ENCODE measurements around the gene TESK1. TPM values are rescaled to one million over a fixed set of nuclear protein-coding genes. Genes with fewer than 3 reads are reported as not detected.

TESK1 gene
- total RNA-seq, 4 donors from 2014 or later: 11.9 to 69.2 (median 45.8) TPM

- intact Hi-C loops (cut with DNase I; ENCODE audit: low total_unique reads): no loop called here
- H3K4me3 ChIP-seq: no peak overlapping the region
- 93 to 100% methylated on average over 1 to 6 of the region's 6 CpGs for WGBS, 2 donors (ENCODE audit: low coverage in 1 of 2)
- DNase-seq: no peak
- in situ Hi-C loops (cut with MboI; ENCODE audit: low pct_ligation_motif_present in 1 of 4, low pct_unique_long_range_greater_than_20kb in 1 of 4, low sequenced_read_pairs in 3 of 4): loop anchor here in 1 of 4 donors (25.0 kb wide), 1 partner anchor 449 kb away; the partner anchor contains the start of genes ATOSB and STOML2
- no peaks in the 10 kb centered on the region for H3K27me3 ChIP-seq
- H3K9me3 ChIP-seq: no peaks in the 10 kb centered on the region
- no peaks in the 10 kb centered on the region for H3K36me3 ChIP-seq
- peaks cover 0 to 15% (median 9%) of the 10 kb centered on the region in 4 donors for H3K4me1 ChIP-seq
- no peak overlapping the region for H3K27ac ChIP-seq
- TF ChIP-seq CTCF (IDR thresholded peaks at IDR 0.05) (no peak), POLR2A (IDR thresholded peaks at IDR 0.05) (no peak), EP300 (IDR thresholded peaks at IDR 0.05; ENCODE audit: low read depth) (no peak), POLR2AphosphoS5 (IDR thresholded peaks at IDR 0.05) (no peak)
These were observed 43.4 kb upstream of the TESK1 start for GRCh38 chr9:35561468-35562261.

- H3K4me3 ChIP-seq: no peak overlapping the region
- intact Hi-C loops (cut with DNase I; ENCODE audit: low total_unique reads): no loop called here
- no peaks in the 10 kb centered on the region for H3K27me3 ChIP-seq
- no peaks in the 10 kb centered on the region for H3K36me3 ChIP-seq
- H3K27ac ChIP-seq: peak overlapping the region; percentile 22 to 74 (median 58)
- H3K9me3 ChIP-seq: no peaks in the 10 kb centered on the region
- TF ChIP-seq EP300 (IDR thresholded peaks at IDR 0.05; ENCODE audit: low read depth): no peak
- no peak for TF ChIP-seq POLR2A (IDR thresholded peaks at IDR 0.05)
- no peak for TF ChIP-seq CTCF (IDR thresholded peaks at IDR 0.05)
- TF ChIP-seq POLR2AphosphoS5 (IDR thresholded peaks at IDR 0.05): no peak
- 69 to 82% methylated on average over 5 to 20 of the region's 20 CpGs for WGBS, 2 donors (ENCODE audit: low coverage in 1 of 2)
- H3K4me1 ChIP-seq: peaks cover 0 to 15% (median 9%) of the 10 kb centered on the region in 4 donors
- no peak for DNase-seq
- in situ Hi-C loops (cut with MboI; ENCODE audit: low pct_ligation_motif_present in 1 of 4, low pct_unique_long_range_greater_than_20kb in 1 of 4, low sequenced_read_pairs in 3 of 4): loop anchor here in 1 of 4 donors (25.0 kb wide), 1 partner anchor 451 kb away; the partner anchor contains the start of genes ATOSB and STOML2
These were observed 41.9 kb upstream of the TESK1 start for GRCh38 chr9:35562895-35563780.

- Histone ChIP-seq H3K36me3 (no peaks in the 10 kb centered on the region), H3K4me1 (peaks cover 0 to 15% (median 9%) of the 10 kb centered on the region in 4 donors), H3K27me3 (no peaks in the 10 kb centered on the region), H3K27ac (peak overlapping the region; percentile 22 to 74 (median 58)), H3K9me3 (no peaks in the 10 kb centered on the region), H3K4me3 (no peak overlapping the region)
- no peak for TF ChIP-seq CTCF (IDR thresholded peaks at IDR 0.05)
- TF ChIP-seq EP300 (IDR thresholded peaks at IDR 0.05; ENCODE audit: low read depth): no peak
- no peak for TF ChIP-seq POLR2A (IDR thresholded peaks at IDR 0.05)
- TF ChIP-seq POLR2AphosphoS5 (IDR thresholded peaks at IDR 0.05): no peak
- WGBS, 2 donors (ENCODE audit: low coverage in 1 of 2): 62 to 72% methylated on average over 9 to 14 of the region's 14 CpGs
- DNase-seq: no peak
- intact Hi-C loops (cut with DNase I; ENCODE audit: low total_unique reads): no loop called here
- in situ Hi-C loops (cut with MboI; ENCODE audit: low pct_ligation_motif_present in 1 of 4, low pct_unique_long_range_greater_than_20kb in 1 of 4, low sequenced_read_pairs in 3 of 4): loop anchor here in 1 of 4 donors (25.0 kb wide), 1 partner anchor 451 kb away; the partner anchor contains the start of genes ATOSB and STOML2
These were observed 41.3 kb upstream of the TESK1 start for GRCh38 chr9:35563791-35564197.

- 80 to 85% methylated on average over 3 to 7 of the region's 7 CpGs for WGBS, 2 donors (ENCODE audit: low coverage in 1 of 2)
- Histone ChIP-seq H3K4me1 (peaks cover 0 to 15% (median 9%) of the 10 kb centered on the region in 4 donors), H3K36me3 (no peaks in the 10 kb centered on the region), H3K27me3 (no peaks in the 10 kb centered on the region), H3K9me3 (no peaks in the 10 kb centered on the region), H3K27ac (peak overlapping the region in 2 of 4 donors; percentile 48 to 69), H3K4me3 (no peak overlapping the region)
- intact Hi-C loops (cut with DNase I; ENCODE audit: low total_unique reads) (no loop called here), in situ Hi-C loops (cut with MboI; ENCODE audit: low pct_ligation_motif_present in 1 of 4, low pct_unique_long_range_greater_than_20kb in 1 of 4, low sequenced_read_pairs in 3 of 4) (loop anchor here in 1 of 4 donors (25.0 kb wide), 1 partner anchor 452 kb away; the partner anchor contains the start of genes ATOSB and STOML2)
- TF ChIP-seq POLR2A (IDR thresholded peaks at IDR 0.05) (no peak), POLR2AphosphoS5 (IDR thresholded peaks at IDR 0.05) (no peak), CTCF (IDR thresholded peaks at IDR 0.05) (no peak), EP300 (IDR thresholded peaks at IDR 0.05; ENCODE audit: low read depth) (no peak)
- DNase-seq: no peak
These were observed 40.4 kb upstream of the TESK1 start for GRCh38 chr9:35564658-35565061.
